ENCODE data around the gene RMND5B. TPM values are rescaled to one million over a fixed set of nuclear protein-coding genes. Genes with fewer than 3 reads are reported as not detected.

Gene RMND5B
- total and polyA plus RNA-seq, 10 donors: 22.2 to 52.8 (median 36.1) TPM

GRCh38 chr5:178176791-178177190 is 46.0 kb downstream of the RMND5B start:
- H3K36me3 ChIP-seq: no peaks in the 10 kb centered on the region
- peaks cover 0 to 4% (median 0%) of the 10 kb centered on the region in 7 donors for H3K27me3 ChIP-seq (replicated peaks in 1 of 7)
- H3K4me3 ChIP-seq: no peak overlapping the region
- 32 to 63% (median 45%) methylated on average over 6 of the region's 6 CpGs for WGBS, 5 donors
- H3K27ac ChIP-seq: no peak overlapping the region
- intact Hi-C loops (cut with DNase I; ENCODE audit: low total_unique reads): no loop called here
- TF ChIP-seq CTCF (IDR thresholded peaks at IDR 0.05 in 8 of 11, conservative IDR thresholded peaks at IDR 0.05 in 3 of 11): no peak
- no peak for TF ChIP-seq POLR2AphosphoS5 (IDR thresholded peaks at IDR 0.05)
- TF ChIP-seq POLR2A (IDR thresholded peaks at IDR 0.05): no peak
- DNase-seq: no peak
- no peaks in the 10 kb centered on the region for H3K9me3 ChIP-seq
- no peaks in the 10 kb centered on the region for H3K4me1 ChIP-seq

- Histone ChIP-seq H3K27me3 (replicated peaks in 1 of 7) (peaks cover 0 to 4% (median 0%) of the 10 kb centered on the region in 7 donors), H3K27ac (no peak overlapping the region), H3K4me3 (no peak overlapping the region), H3K4me1 (peaks cover 0 to 7% (median 2%) of the 10 kb centered on the region in 6 donors), H3K9me3 (no peaks in the 10 kb centered on the region), H3K36me3 (no peaks in the 10 kb centered on the region)
- intact Hi-C loops (cut with DNase I; ENCODE audit: low total_unique reads): no loop called here
- TF ChIP-seq CTCF (IDR thresholded peaks at IDR 0.05 in 8 of 11, conservative IDR thresholded peaks at IDR 0.05 in 3 of 11) (no peak), POLR2A (IDR thresholded peaks at IDR 0.05) (no peak), POLR2AphosphoS5 (IDR thresholded peaks at IDR 0.05) (no peak)
- DNase-seq: no peak
- 76 to 94% (median 86%) methylated on average over 8 of the region's 8 CpGs for WGBS, 5 donors
These were observed 46.8 kb downstream of the RMND5B start for GRCh38 chr5:178177569-178177968.

GRCh38 chr5:178180141-178180863 is 49.5 kb downstream of the RMND5B start:
- intact Hi-C loops (cut with DNase I; ENCODE audit: low total_unique reads): no loop called here
- 59 to 82% (median 67%) methylated on average over 9 of the region's 9 CpGs for WGBS, 5 donors
- TF ChIP-seq POLR2A (IDR thresholded peaks at IDR 0.05): no peak
- no peak for TF ChIP-seq POLR2AphosphoS5 (IDR thresholded peaks at IDR 0.05)
- TF ChIP-seq CTCF (IDR thresholded peaks at IDR 0.05 in 8 of 11, conservative IDR thresholded peaks at IDR 0.05 in 3 of 11): no peak
- DNase-seq: no peak
- Histone ChIP-seq H3K9me3 (no peaks in the 10 kb centered on the region), H3K4me1 (peaks cover 0 to 11% (median 2%) of the 10 kb centered on the region in 6 donors), H3K4me3 (no peak overlapping the region), H3K27me3 (replicated peaks in 1 of 7) (peaks cover 0 to 4% (median 0%) of the 10 kb centered on the region in 7 donors), H3K27ac (no peak overlapping the region), H3K36me3 (no peaks in the 10 kb centered on the region)

- Histone ChIP-seq H3K4me3 (no peak overlapping the region), H3K36me3 (no peaks in the 10 kb centered on the region), H3K9me3 (no peaks in the 10 kb centered on the region), H3K4me1 (peaks cover 0 to 11% (median 2%) of the 10 kb centered on the region in 6 donors), H3K27ac (peak overlapping the region in 4 of 8 donors; percentile 3 to 51 (median 28)), H3K27me3 (replicated peaks in 1 of 7) (peaks cover 0 to 4% (median 0%) of the 10 kb centered on the region in 7 donors)
- no peak for DNase-seq
- TF ChIP-seq POLR2A (IDR thresholded peaks at IDR 0.05) (no peak), CTCF (IDR thresholded peaks at IDR 0.05 in 8 of 11, conservative IDR thresholded peaks at IDR 0.05 in 3 of 11) (no peak), POLR2AphosphoS5 (IDR thresholded peaks at IDR 0.05) (no peak)
- intact Hi-C loops (cut with DNase I; ENCODE audit: low total_unique reads): no loop called here
- WGBS, 5 donors: 12 to 22% (median 16%) methylated on average over 4 of the region's 4 CpGs
These were observed 51.5 kb downstream of the RMND5B start for GRCh38 chr5:178182158-178182876.
